Liver (tissue), 3 donors: Measurements from ENCODE around the gene KPRP.

Experiments used
- CTCF ChIP-seq: fragments of 150-350 bp; IDR thresholded peaks from 2 replicates; pipeline ENCODE4 v1.5.1; 2017; ENCODE audit warnings: improper control_type of control experiment, low read depth, low read length; ENCODE audit not compliant: missing input control
- EGR1 ChIP-seq, 2 donors: IDR thresholded peaks; 2 replicates each; pipeline ENCODE4 v1.6.1; 2016 to 2018; ENCODE audit warnings: antibody characterized with exemption in 2 of 2, low read depth in 2 of 2
- FOXA2 ChIP-seq: IDR thresholded peaks from 2 replicates; pipeline ENCODE4 v1.6.1; 2016; ENCODE audit warnings: antibody characterized with exemption
- GABPA ChIP-seq, 2 donors: IDR thresholded peaks in 1 of 2; conservative IDR thresholded peaks in 1 of 2; 2 replicates each; pipeline ENCODE4 v1.6.1; 2016; ENCODE audit warnings: antibody characterized with exemption in 2 of 2, mild to moderate bottlenecking in 1 of 2, moderate library complexity in 1 of 2
- HNF4A ChIP-seq, 2 donors: conservative IDR thresholded peaks; 2 replicates each; pipeline ENCODE4 v1.6.1; 2016; ENCODE audit warnings: antibody characterized with exemption in 2 of 2, mild to moderate bottlenecking in 2 of 2
- JUND ChIP-seq, 2 donors: IDR thresholded peaks; 2 replicates each; pipeline ENCODE4 v1.6.1; 2016; ENCODE audit warnings: antibody characterized with exemption in 2 of 2
- MAX ChIP-seq: IDR thresholded peaks from 2 replicates; pipeline ENCODE4 v1.6.1; 2016; ENCODE audit warnings: antibody characterized with exemption
- RAD21 ChIP-seq, 2 donors: IDR thresholded peaks; 2 replicates each; pipeline ENCODE4 v1.6.1; 2016; ENCODE audit warnings: antibody characterized with exemption in 2 of 2, mild to moderate bottlenecking in 2 of 2
- REST ChIP-seq: IDR thresholded peaks from 2 replicates; pipeline ENCODE4 v1.6.1; 2016; ENCODE audit warnings: antibody characterized with exemption, mild to moderate bottlenecking
- RXRA ChIP-seq, 2 donors: IDR thresholded peaks; 2 replicates each; pipeline ENCODE4 v1.6.1; 2017 to 2018; ENCODE audit warnings: antibody characterized with exemption in 2 of 2, mild to moderate bottlenecking in 1 of 2
- SP1 ChIP-seq: IDR thresholded peaks from 2 replicates; pipeline ENCODE4 v1.6.1; 2018; ENCODE audit warnings: antibody characterized with exemption, mild to moderate bottlenecking
- TAF1 ChIP-seq: conservative IDR thresholded peaks from 2 replicates; pipeline ENCODE4 v1.6.1; 2016; ENCODE audit warnings: antibody characterized with exemption, mild to moderate bottlenecking
- YY1 ChIP-seq: IDR thresholded peaks from 2 replicates; pipeline ENCODE4 v1.6.1; 2016; ENCODE audit warnings: antibody characterized with exemption, mild to moderate bottlenecking
- ZBTB33 ChIP-seq: IDR thresholded peaks from 2 replicates; pipeline ENCODE4 v1.6.1; 2016; ENCODE audit warnings: antibody characterized with exemption
- donor health status: healthy.
- donor health status: healthy.

GRCh38 chr1:152796421-152796820 lies 38.6 kb downstream of the KPRP start, which contains the start of gene LCE1D:
- no peak for TF ChIP-seq CTCF
- no peak for TF ChIP-seq GABPA (IDR thresholded peaks at IDR 0.05 in 1 of 2, conservative IDR thresholded peaks at IDR 0.05 in 1 of 2)
- no peak for TF ChIP-seq ZBTB33
- no peak for TF ChIP-seq EGR1 (IDR thresholded peaks at IDR 0.05; ENCODE audit: low read depth in 2 of 2)
- TF ChIP-seq HNF4A (conservative IDR thresholded peaks at IDR 0.05) = no peak
- no peak for TF ChIP-seq REST
- TF ChIP-seq RAD21 (IDR thresholded peaks at IDR 0.05) = no peak
- no peak for TF ChIP-seq TAF1
- TF ChIP-seq FOXA2 = no peak
- TF ChIP-seq MAX = no peak
- TF ChIP-seq JUND (IDR thresholded peaks at IDR 0.05) = no peak
- TF ChIP-seq YY1 = no peak
- TF ChIP-seq SP1 = no peak
- no peak for TF ChIP-seq RXRA (IDR thresholded peaks at IDR 0.05)
